ENCODE results near the gene NDE1. TPM values are rescaled to one million over a fixed set of nuclear protein-coding genes. Genes with fewer than 3 reads are reported as not detected.

NDE1 gene
- total and polyA plus RNA-seq, 2 of the 8 experiments (the other 6 are each of a cell fraction or from before 2014, with no cell fraction given), result 13.3 to 41.3 TPM

DNA sequence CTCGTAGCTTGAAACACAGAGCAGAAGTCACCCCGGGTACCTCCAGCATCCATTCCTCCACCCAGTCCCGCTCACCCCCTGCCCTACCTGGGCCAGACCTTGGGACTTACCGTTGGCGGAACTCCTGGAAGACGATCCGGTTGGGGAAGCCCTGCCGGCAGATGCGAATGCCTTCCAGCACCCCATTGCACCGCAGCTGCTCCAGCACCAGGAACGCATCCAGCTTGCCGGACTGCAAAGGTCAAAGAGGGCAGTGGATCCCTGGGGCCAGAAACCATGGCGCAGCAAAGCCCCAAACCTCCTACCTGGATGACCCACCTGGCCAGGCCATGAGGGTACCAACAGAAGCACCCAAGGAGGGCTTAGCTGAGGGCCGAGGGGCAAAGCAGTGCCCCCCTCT lies 97.9 kb downstream of the NDE1 start (continued):
- TF ChIP-seq, protein P1, sequence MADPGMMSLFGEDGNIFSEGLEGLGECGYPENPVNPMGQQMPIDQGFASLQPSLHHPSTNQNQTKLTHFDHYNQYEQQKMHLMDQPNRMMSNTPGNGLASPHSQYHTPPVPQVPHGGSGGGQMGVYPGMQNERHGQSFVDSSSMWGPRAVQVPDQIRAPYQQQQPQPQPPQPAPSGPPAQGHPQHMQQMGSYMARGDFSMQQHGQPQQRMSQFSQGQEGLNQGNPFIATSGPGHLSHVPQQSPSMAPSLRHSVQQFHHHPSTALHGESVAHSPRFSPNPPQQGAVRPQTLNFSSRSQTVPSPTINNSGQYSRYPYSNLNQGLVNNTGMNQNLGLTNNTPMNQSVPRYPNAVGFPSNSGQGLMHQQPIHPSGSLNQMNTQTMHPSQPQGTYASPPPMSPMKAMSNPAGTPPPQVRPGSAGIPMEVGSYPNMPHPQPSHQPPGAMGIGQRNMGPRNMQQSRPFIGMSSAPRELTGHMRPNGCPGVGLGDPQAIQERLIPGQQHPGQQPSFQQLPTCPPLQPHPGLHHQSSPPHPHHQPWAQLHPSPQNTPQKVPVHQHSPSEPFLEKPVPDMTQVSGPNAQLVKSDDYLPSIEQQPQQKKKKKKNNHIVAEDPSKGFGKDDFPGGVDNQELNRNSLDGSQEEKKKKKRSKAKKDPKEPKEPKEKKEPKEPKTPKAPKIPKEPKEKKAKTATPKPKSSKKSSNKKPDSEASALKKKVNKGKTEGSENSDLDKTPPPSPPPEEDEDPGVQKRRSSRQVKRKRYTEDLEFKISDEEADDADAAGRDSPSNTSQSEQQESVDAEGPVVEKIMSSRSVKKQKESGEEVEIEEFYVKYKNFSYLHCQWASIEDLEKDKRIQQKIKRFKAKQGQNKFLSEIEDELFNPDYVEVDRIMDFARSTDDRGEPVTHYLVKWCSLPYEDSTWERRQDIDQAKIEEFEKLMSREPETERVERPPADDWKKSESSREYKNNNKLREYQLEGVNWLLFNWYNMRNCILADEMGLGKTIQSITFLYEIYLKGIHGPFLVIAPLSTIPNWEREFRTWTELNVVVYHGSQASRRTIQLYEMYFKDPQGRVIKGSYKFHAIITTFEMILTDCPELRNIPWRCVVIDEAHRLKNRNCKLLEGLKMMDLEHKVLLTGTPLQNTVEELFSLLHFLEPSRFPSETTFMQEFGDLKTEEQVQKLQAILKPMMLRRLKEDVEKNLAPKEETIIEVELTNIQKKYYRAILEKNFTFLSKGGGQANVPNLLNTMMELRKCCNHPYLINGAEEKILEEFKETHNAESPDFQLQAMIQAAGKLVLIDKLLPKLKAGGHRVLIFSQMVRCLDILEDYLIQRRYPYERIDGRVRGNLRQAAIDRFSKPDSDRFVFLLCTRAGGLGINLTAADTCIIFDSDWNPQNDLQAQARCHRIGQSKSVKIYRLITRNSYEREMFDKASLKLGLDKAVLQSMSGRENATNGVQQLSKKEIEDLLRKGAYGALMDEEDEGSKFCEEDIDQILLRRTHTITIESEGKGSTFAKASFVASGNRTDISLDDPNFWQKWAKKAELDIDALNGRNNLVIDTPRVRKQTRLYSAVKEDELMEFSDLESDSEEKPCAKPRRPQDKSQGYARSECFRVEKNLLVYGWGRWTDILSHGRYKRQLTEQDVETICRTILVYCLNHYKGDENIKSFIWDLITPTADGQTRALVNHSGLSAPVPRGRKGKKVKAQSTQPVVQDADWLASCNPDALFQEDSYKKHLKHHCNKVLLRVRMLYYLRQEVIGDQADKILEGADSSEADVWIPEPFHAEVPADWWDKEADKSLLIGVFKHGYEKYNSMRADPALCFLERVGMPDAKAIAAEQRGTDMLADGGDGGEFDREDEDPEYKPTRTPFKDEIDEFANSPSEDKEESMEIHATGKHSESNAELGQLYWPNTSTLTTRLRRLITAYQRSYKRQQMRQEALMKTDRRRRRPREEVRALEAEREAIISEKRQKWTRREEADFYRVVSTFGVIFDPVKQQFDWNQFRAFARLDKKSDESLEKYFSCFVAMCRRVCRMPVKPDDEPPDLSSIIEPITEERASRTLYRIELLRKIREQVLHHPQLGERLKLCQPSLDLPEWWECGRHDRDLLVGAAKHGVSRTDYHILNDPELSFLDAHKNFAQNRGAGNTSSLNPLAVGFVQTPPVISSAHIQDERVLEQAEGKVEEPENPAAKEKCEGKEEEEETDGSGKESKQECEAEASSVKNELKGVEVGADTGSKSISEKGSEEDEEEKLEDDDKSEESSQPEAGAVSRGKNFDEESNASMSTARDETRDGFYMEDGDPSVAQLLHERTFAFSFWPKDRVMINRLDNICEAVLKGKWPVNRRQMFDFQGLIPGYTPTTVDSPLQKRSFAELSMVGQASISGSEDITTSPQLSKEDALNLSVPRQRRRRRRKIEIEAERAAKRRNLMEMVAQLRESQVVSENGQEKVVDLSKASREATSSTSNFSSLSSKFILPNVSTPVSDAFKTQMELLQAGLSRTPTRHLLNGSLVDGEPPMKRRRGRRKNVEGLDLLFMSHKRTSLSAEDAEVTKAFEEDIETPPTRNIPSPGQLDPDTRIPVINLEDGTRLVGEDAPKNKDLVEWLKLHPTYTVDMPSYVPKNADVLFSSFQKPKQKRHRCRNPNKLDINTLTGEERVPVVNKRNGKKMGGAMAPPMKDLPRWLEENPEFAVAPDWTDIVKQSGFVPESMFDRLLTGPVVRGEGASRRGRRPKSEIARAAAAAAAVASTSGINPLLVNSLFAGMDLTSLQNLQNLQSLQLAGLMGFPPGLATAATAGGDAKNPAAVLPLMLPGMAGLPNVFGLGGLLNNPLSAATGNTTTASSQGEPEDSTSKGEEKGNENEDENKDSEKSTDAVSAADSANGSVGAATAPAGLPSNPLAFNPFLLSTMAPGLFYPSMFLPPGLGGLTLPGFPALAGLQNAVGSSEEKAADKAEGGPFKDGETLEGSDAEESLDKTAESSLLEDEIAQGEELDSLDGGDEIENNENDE (IDR thresholded peaks at IDR 0.05; ENCODE audit: insufficient replicate concordance, low read length), result no peak
- TF ChIP-seq JUN (IDR thresholded peaks at IDR 0.05; ENCODE audit: low read depth, low read length) (no peak), RBBP5 (IDR thresholded peaks at IDR 0.05; ENCODE audit: borderline replicate concordance, low read depth, low read length) (no peak), NRF1 (IDR thresholded peaks at IDR 0.05; ENCODE audit: low read depth, low read length) (no peak), BACH1 (IDR thresholded peaks at IDR 0.05; ENCODE audit: low read length) (no peak), SP4 (IDR thresholded peaks at IDR 0.05; ENCODE audit: low read length) (no peak), CBX5 (IDR thresholded peaks at IDR 0.05; ENCODE audit: low read depth, low read length) (no peak), POLR2AphosphoS5 (IDR thresholded peaks at IDR 0.05; ENCODE audit: low read depth, low read length) (no peak), SIN3A (conservative IDR thresholded peaks at IDR 0.05 in 1 of 2, IDR thresholded peaks at IDR 0.05 in 1 of 2; ENCODE audit: low read depth in 1 of 2, low read length in 2 of 2) (no peak)
- TF ChIP-seq, protein P2, sequence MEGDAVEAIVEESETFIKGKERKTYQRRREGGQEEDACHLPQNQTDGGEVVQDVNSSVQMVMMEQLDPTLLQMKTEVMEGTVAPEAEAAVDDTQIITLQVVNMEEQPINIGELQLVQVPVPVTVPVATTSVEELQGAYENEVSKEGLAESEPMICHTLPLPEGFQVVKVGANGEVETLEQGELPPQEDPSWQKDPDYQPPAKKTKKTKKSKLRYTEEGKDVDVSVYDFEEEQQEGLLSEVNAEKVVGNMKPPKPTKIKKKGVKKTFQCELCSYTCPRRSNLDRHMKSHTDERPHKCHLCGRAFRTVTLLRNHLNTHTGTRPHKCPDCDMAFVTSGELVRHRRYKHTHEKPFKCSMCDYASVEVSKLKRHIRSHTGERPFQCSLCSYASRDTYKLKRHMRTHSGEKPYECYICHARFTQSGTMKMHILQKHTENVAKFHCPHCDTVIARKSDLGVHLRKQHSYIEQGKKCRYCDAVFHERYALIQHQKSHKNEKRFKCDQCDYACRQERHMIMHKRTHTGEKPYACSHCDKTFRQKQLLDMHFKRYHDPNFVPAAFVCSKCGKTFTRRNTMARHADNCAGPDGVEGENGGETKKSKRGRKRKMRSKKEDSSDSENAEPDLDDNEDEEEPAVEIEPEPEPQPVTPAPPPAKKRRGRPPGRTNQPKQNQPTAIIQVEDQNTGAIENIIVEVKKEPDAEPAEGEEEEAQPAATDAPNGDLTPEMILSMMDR (IDR thresholded peaks at IDR 0.05; ENCODE audit: control extremely low read depth in 1 of 3, insufficient read depth in 1 of 3, low read depth in 1 of 3, low read length in 3 of 3), result no peak

All from H1 (cell line).